ENCODE results near the gene LRP3.
"Not testable (repeated sequence)": the region's sequence is repeated elsewhere in the genome, so short reads cannot be mapped to it uniquely, and the experiment has no call there.

The LRP3 gene

GRCh38 chr19:33202546-33203507, 8.7 kb downstream of the LRP3 start:
- no peak for DNase-seq (ENCODE audit: low read depth)

GRCh38 chr19:33203529-33203928, 9.4 kb downstream of the LRP3 start:
- no peak for DNase-seq (ENCODE audit: low read depth)

DNA sequence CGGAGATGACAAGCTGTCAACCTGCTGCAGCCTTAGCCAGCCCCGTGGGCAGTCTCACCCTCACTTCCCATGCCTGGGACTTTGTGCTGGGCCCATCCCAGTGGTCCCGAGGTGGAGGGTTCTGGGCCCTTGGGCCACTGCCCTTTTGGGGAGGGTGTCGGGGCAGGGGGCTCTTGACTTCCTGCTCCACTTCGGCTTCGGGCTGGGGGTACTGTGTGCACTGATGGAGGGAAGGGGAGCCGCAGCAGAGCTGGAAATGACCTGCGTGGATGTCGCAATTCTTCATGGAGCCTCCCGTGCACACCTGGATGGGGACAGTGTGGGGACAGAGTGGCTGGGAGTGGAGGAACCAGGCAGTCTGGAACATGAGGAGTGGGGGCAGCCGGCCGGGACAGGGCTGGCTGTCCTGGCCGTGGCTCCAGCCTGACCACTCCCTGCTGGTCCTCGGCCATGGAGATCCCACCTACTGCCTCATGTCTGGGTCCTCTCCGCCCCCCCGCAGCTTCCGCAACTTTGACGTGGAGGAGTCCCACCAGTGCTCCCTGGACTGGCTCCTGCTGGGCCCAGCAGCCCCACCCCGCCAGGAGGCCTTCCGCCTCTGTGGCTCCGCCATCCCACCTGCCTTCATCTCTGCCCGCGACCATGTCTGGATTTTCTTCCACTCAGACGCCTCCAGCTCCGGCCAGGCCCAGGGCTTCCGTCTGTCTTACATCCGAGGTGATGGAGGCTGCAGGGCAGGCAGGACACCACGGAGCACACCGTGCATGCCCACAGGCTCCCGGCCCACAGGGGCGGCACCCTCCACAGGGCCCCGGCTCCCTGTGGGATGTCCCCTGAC, 10.2 kb downstream of the LRP3 start:
- no peak for DNase-seq (ENCODE audit: low read depth)

GRCh38 chr19:33205110-33205509, 11.0 kb downstream of the LRP3 start:
- DNase-seq (ENCODE audit: low read depth) = no peak

DNA sequence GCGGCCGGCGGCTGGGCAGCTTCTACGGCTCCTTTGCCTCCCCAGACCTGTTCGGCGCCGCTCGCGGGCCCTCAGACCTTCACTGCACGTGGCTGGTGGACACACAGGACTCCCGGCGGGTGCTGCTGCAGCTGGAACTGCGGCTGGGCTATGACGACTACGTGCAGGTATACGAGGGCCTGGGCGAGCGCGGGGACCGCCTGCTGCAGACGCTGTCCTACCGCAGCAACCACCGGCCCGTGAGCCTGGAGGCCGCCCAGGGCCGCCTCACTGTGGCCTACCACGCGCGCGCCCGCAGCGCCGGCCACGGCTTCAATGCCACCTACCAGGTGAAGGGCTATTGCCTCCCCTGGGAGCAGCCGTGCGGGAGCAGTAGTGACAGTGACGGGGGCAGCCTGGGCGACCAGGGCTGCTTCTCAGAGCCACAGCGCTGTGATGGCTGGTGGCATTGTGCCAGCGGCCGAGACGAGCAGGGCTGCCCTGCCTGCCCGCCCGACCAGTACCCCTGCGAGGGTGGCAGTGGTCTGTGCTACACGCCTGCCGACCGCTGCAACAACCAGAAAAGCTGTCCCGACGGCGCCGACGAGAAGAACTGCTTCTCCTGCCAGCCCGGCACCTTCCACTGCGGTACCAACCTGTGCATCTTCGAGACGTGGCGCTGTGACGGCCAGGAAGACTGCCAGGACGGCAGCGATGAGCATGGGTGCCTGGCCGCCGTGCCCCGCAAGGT, 11.6 kb downstream of the LRP3 start:
- DNase-seq (ENCODE audit: low read depth) = no peak

DNA sequence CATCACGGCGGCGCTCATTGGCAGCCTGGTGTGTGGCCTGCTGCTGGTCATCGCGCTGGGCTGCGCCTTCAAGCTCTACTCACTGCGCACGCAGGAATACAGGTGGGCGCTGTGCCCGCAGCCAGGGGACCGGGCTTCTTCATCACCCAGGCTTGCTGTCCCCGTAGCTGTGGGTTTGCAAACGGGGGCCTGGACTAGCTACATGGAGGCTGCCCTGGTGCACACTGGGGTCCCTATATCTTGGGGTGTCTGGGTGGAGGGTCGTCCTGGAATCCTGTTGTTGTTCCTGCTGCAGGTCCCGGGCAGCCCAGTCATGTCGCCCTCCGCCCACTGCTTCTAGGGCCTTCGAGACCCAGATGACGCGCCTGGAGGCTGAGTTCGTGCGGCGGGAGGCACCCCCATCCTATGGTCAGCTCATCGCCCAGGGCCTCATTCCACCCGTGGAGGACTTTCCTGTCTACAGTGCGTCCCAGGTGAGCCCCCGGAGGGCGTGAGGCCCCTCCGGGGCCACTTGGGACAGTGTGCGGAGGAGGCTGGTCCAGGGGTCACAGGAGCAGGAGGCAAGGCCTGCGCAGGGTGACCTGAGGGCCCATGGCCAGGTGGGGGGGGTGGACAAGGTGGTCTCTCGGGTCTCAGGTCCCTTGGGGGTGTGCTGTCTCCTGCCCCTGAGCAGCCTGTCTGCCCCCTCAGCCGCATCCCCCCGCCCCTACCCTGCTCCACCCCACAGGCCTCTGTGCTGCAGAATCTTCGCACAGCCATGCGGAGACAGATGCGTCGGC, 12.3 kb downstream of the LRP3 start:
- DNase-seq (ENCODE audit: low read depth) = no peak

GRCh38 chr19:33207040-33207620, 13.0 kb downstream of the LRP3 start:
- DNase-seq (ENCODE audit: low read depth) = no peak

- no peak for DNase-seq (ENCODE audit: low read depth)
These were observed 13.8 kb downstream of the LRP3 start for GRCh38 chr19:33207903-33208302.

- no peak for DNase-seq (ENCODE audit: low read depth)
These were observed 14.3 kb downstream of the LRP3 start for GRCh38 chr19:33208371-33208895.

GRCh38 chr19:33208904-33209849, 15.0 kb downstream of the LRP3 start:
- no peak for DNase-seq (ENCODE audit: low read depth)

GRCh38 chr19:33209850-33210230, 15.7 kb downstream of the LRP3 start:
- not testable (repeated sequence) for DNase-seq (ENCODE audit: low read depth)

DNA sequence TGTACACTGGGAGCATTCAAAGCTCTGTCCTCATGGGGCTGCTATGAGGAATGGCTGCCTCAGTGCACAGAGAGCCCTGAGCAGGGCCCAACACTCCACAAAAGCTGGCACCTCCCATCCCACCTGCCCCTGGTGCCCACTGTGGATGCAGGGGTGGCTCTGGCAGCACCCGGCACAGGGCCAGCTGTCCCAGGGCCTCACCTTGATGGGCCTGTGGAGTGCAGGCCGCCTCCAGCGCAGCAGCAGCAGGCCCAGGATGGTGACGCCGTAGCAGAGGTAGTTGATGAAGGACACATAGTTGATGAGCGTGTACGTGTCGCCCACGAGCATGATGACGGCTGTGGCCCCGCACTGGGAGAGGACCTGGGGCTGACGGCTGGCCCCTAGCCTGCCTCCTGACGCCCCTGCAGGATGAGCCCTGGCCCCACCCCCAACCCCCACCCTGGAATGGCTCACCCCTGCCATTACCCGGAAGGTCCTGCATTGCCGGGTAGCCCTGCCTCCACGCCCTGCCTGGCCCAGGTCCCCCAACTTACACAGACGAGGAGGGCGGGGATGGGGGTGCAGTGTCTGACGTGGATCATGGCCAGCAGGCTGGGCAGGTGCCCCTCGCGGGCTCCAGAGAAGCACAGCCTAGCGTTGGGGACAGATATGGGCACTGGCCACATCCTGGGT, 16.3 kb downstream of the LRP3 start:
- DNase-seq (ENCODE audit: low read depth) = no peak

GRCh38 chr19:33211794-33212435, 17.8 kb downstream of the LRP3 start:
- DNase-seq (ENCODE audit: low read depth) = no peak

DNA sequence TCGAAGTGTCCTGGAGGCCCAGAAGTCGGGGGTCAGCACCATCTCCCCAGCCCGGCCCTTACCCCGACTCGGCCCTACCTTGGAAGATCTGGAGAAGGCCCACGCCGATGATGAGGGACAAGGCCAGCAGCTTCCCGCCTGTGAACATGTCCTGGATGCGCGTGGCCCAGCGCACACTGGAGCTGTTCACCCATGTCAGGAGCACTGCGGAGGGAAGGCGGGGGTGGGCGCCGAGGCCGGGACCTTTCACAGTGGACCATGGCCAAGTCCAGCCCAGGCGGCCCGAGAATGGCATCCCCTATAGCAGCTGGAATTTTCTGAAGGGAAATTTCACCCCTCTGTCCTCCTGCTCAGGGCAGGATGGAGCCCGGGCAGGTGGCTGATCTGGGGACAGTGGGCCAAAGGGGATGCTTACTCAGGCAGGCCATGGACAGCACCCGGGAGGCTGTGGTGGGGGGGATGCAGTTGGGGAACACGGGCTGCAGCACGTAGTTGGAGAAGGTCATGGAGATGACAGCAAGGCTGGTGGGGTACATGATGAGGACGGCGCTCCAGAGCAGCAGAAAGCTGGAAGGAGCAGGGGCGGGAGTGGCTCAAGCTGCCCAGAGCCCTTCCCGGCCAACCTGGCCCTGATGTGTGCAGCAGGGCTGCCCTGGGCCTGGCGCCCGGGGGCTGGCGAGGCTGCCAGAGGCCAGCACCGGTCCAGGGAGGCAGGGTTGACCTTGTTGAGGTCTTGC, 18.5 kb downstream of the LRP3 start:
- no peak for DNase-seq (ENCODE audit: low read depth)

GRCh38 chr19:33214596-33214995, 20.5 kb downstream of the LRP3 start:
- no peak for DNase-seq (ENCODE audit: low read depth)

GRCh38 chr19:33215438-33216197, 21.5 kb downstream of the LRP3 start:
- no peak for DNase-seq (ENCODE audit: low read depth)

DNA sequence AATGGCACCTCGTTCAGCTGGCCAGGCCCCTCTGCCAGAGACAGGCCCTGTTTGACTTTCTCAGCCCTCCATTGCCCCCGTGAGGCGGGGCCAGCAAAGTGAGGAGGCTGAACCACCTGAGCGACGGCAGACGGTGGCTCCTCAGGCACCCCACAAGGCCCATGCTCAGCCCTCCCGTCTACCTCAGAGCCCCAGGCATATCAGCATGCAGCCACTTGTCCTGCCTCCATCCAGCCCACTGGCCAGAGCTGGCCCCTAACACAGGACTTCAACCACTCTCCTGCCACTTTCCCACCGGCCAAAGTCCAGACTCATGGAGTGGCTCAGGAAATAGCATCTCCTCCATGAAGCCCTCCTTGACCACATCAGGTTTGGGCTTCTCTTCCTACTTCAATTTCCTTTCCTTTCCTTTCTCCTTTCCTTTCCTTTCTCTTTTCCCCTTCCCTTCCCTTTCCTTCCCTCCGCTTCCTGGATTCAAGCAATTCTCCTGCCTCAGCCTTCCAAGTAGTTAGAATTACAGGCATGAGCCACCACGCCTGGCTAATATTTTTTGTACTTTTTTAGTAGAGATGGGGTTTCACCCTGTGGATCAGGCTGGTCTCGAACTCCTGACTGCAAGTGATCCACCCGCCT, 22.2 kb downstream of the LRP3 start:
- DNase-seq (ENCODE audit: low read depth) = no peak
